ENCODE data around the gene HIP1R.
"Not testable (repeated sequence)": the region's sequence is repeated elsewhere in the genome, so short reads cannot be mapped to it uniquely, and the experiment has no call there.

Gene HIP1R

DNA sequence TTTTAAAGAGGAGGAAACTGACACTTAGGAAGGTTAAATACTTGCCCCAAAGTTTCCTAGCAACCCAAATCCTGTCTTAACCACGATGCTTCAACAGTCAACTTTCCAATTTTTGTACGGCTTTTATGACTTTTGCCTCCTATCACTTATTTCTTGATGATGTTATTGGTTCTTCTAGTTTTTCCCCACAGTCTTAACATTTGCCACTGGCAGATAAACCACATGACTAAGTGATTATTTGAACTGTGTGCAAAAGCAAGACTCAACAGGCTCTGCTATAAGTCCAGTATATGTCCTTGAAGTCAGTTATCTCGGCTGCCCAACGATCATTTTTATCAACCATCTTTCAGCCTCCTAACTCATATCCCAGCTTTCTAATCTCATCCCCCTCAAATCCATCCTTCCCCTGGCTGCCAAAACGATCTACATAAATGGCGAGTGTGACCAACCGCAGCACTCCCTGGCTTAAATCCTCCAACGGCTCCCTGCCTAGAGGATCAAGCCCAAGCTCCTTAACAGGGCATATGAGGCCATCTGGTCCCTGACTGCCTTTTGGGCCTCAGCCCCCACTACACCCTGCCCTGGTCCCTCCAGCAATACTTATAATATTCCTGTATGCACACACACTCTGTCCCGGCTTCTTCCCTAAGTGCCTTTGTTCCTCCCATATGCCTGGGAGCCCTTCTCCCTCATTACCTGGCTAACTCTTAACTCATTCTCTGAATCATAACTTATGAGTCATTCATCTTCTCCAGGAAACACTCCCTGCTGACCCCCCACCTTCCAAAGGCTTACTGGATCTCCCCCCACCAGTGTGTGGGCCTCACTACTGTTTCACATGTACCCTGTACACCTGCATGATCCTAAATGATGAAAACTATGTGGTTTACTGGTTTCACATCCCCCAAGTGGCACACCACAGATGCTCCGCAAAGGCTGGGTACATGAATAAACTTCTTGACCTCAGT lies 51.9 kb downstream of the HIP1R start:
- Histone ChIP-seq H3K27me3 (no peaks in the 10 kb centered on the region), H3K4me1 (peaks cover 0 to 65% (median 47%) of the 10 kb centered on the region in 4 donors), H3K36me3 (no peaks in the 10 kb centered on the region), H3K27ac (no peak overlapping the region), H3K4me3 (no peak overlapping the region), H3K9me3 (no peaks in the 10 kb centered on the region)
- intact Hi-C loops (cut with DNase I; ENCODE audit: low total_unique reads), result no loop called here
- no peak for DNase-seq
- TF ChIP-seq, protein P1, sequence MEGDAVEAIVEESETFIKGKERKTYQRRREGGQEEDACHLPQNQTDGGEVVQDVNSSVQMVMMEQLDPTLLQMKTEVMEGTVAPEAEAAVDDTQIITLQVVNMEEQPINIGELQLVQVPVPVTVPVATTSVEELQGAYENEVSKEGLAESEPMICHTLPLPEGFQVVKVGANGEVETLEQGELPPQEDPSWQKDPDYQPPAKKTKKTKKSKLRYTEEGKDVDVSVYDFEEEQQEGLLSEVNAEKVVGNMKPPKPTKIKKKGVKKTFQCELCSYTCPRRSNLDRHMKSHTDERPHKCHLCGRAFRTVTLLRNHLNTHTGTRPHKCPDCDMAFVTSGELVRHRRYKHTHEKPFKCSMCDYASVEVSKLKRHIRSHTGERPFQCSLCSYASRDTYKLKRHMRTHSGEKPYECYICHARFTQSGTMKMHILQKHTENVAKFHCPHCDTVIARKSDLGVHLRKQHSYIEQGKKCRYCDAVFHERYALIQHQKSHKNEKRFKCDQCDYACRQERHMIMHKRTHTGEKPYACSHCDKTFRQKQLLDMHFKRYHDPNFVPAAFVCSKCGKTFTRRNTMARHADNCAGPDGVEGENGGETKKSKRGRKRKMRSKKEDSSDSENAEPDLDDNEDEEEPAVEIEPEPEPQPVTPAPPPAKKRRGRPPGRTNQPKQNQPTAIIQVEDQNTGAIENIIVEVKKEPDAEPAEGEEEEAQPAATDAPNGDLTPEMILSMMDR (IDR thresholded peaks at IDR 0.05), result no peak

DNA sequence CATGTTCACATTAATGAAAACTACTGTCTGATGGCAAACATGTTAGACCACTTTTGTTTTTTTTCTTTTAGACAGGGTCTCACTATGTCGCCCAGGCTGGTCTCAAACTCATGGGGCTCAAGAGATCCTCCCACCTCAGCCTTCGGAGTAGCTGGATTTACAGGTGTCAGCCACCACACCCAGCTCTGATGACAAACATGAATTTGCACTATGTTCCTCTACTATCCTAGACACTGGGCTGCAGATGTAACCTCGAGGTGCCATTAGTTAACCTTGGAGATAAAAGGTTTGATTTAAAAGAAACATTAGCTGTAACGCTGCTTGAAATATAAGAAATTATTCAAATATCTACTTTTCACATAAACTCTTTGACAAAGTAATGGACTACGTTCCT lies 52.6 kb downstream of the HIP1R start:
- Histone ChIP-seq H3K9me3 (no peaks in the 10 kb centered on the region), H3K36me3 (no peaks in the 10 kb centered on the region), H3K27ac (no peak overlapping the region), H3K4me3 (no peak overlapping the region), H3K4me1 (peaks cover 0 to 71% (median 50%) of the 10 kb centered on the region in 4 donors), H3K27me3 (no peaks in the 10 kb centered on the region)
- intact Hi-C loops (cut with DNase I; ENCODE audit: low total_unique reads), result no loop called here
- DNase-seq, result no peak
- TF ChIP-seq, protein P1 (IDR thresholded peaks at IDR 0.05), result no peak

DNA sequence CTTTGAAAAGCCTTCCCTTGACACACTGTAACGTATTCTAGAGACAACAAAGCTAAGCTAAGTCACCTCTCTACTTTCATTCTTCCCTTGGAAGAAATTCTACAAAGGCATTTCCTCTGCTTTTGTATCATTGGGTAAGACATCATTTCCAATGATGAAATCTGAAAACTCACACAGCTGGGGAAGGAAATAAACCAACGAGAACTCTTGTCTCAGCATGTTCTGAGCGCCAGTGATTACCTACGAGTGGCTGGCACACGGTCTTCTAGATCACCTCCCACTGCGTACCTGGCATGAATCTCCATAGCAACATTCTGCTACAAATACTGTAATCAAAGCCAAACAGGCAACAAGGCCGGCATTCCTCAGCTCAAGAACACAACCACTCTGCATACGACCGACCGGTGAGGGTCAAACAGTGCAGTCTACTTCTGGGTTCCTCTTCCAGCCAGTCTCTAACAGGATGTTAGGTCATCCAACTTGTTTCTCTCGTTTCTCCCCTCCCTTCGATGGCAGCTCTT lies 53.0 kb downstream of the HIP1R start:
- TF ChIP-seq, protein P1 (IDR thresholded peaks at IDR 0.05), result no peak
- peak overlapping the region; percentile 19 to 29 for H3K27ac ChIP-seq
- no peaks in the 10 kb centered on the region for H3K27me3 ChIP-seq
- DNase-seq, result no peak
- intact Hi-C loops (cut with DNase I; ENCODE audit: low total_unique reads), result no loop called here
- peak overlapping the region in 1 of 2 donors; percentile 19 for H3K4me3 ChIP-seq
- no peaks in the 10 kb centered on the region for H3K9me3 ChIP-seq
- no peaks in the 10 kb centered on the region for H3K36me3 ChIP-seq
- H3K4me1 ChIP-seq, result peaks cover 0 to 76% (median 53%) of the 10 kb centered on the region in 4 donors

DNA sequence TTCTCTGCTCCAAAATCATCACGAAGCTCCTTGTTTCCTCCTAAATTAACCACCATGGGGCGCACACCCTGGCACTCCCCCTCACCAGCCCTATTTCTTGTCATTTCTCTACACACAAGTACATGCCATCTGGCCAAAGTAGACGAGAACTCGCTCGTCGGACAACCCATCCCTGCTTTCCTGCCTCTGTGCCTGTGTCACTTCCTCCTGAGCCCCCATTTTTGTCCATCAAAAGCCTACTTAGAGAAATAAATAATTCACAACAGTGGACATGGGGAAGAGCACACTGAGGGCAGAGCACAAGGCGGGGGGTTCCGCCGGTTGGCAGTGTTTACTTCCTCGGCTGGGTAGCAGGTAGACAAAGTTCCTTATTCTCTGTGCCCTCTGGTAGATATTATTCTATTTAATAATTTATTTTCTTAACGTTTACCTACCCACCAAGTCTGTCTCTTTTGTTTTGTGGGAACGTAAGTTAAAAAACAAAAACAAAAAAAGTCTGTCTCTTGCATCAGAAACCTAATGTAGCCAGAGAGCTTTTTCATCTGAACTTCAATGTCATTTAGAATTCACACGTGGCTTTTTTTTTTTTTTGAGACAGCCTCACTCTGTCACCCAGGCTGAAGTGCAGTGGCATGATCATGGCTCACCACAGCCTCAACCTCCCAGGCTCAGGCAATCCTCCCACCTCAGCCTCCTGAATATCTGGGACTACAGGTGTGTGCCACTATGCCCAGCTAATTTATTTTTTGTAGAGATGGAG lies 54.7 kb downstream of the HIP1R start:
- intact Hi-C loops (cut with DNase I; ENCODE audit: low total_unique reads), result no loop called here
- peaks cover 0 to 83% (median 61%) of the 10 kb centered on the region in 4 donors for H3K4me1 ChIP-seq
- H3K36me3 ChIP-seq, result no peaks in the 10 kb centered on the region
- H3K4me3 ChIP-seq, result no peak overlapping the region
- TF ChIP-seq, protein P1 (IDR thresholded peaks at IDR 0.05), result no peak
- H3K9me3 ChIP-seq, result no peaks in the 10 kb centered on the region
- peak overlapping the region in 1 of 2 donors; percentile 63 for H3K27ac ChIP-seq
- DNase-seq, result no peak
- no peaks in the 10 kb centered on the region for H3K27me3 ChIP-seq

DNA sequence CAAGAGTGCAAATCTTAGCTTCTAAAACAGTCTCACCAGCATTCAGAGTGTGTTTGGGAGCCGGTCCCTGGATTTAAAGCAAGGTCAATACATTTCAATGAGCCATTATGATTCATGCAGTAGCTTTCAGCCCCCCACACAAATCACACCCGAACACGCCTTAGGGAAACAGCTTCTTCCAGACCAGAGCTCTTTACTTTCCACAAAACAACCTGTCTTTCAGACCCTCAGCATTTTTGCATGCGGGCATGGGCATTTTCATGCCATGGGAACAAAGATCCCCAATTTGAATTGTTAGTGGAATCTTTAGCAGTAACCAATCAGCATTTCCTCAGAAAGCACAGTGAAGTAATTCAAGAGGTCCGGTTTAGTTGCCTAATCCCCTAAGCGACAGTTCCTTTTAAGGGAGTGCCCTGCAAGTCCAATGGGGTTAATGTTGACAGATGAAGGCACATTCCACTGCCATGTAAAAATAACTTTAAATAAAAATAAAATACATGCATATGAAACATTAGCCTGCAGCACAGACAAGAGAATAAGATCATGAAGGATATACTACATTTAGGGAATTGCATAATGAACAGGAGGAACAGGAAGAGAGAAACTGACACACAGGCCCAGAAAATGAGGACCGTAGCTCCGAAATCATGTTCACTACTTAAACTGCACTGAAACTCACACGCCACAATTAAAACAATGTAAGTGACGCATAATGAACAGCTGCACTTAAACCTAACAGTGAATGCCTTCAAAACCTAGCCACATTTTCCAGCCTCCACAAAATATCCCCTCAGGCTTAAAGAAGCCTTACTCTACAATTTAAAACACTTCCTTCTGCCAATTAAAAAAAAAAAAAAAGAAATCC lies 56.6 kb downstream of the HIP1R start:
- Histone ChIP-seq H3K27me3 (no peaks in the 10 kb centered on the region), H3K9me3 (no peaks in the 10 kb centered on the region), H3K27ac (peak overlapping the region; percentile 23 to 63), H3K4me3 (peak overlapping the region; percentile 17 to 28), H3K36me3 (no peaks in the 10 kb centered on the region), H3K4me1 (peaks cover 0 to 84% (median 63%) of the 10 kb centered on the region in 4 donors)
- TF ChIP-seq, protein P1 (IDR thresholded peaks at IDR 0.05), result no peak
- no peak for DNase-seq
- intact Hi-C loops (cut with DNase I; ENCODE audit: low total_unique reads), result no loop called here

DNA sequence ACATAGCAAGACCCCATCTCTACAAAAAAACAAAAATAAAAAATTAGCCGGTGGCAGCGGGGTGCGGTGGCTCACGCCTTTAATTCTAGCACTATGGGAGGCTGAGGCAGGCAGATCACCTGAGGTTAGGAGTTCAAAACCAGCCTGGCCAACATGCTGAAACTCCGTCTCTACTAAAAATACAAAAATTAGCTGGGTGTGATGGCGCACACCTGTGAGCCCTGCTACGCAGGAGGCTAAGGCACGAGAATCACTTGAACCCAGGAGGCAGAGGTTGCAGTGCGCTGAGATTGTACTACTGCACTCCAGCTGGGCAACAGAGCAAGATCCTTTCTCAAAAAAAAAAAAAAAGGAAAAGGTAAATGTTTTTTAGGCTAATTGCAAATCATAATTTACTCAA lies 57.5 kb downstream of the HIP1R start:
- intact Hi-C loops (cut with DNase I; ENCODE audit: low total_unique reads); H3K27me3 ChIP-seq; DNase-seq; H3K36me3 ChIP-seq; H3K9me3 ChIP-seq; H3K4me3 ChIP-seq: not testable (repeated sequence)
- peaks cover 0 to 79% (median 59%) of the 10 kb centered on the region in 4 donors for H3K4me1 ChIP-seq
- peak overlapping the region; percentile 23 to 95 for H3K27ac ChIP-seq
